ENCODE results near the gene MAPT. TPM values are rescaled to one million over a fixed set of nuclear protein-coding genes. Genes with fewer than 3 reads are reported as not detected.

MAPT gene
- total RNA-seq, 1 experiment from 2014 or later: 0.03 TPM

DNA sequence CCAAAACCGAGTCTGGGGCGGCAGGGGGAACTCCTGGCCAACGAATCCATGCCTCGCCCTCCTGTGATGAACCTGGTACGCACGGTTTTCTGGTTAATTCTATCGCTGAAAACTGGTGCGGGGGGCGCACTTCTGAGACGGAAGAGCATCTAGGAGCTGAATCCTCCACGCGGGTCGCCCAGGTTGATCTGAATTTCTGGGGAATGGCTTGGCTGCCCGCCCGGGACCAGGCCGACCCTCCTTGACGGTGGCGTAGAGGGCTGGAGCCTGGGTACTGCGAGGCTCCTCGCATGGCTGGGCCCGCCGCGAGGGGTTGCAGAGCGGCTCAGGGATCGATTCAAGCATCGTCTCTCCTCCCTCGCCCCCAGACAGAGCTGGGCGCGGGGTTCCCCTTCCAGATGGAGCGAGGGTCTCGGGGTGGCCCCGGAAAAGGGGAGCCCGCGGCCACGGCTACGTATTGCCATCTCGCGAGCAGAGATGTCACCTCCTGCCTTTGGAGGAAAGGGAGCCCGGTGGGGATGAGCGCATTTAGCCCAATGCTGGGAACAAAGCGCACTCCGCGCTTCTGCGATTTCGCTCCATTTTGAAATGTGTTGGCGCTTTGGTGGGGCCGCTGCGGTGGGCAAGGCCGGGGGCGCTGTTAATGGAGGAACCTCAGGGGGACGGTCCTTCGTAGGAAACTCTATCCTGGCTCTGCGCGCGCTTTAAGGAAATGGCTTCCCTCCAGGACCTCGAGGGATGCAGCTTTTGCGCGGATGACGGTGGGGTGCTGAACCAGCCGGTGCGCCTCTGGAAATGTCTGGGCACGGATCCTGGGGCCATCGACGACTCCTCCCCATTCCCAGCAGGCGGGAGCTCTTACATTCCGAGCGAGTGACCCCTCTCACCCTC, 2.7 kb downstream of the MAPT start:
- Histone ChIP-seq H3K9me3 (replicated peaks) (0 out of 2 replicates have a peak, but pooled peaks cover 7% of the 10 kb centered on the region), H3K4me1 (replicated peaks) (peaks cover 19% of the 10 kb centered on the region), H3K27ac (no peak overlapping the region), H3K27me3 (replicated peaks) (peaks cover 97% of the 10 kb centered on the region), H3K4me3 (no peak overlapping the region), H3K36me3 (no peaks in the 10 kb centered on the region)
- DNase-seq (ENCODE audit: low read depth in 1 of 2, low spot score in 2 of 2): no peak

DNA sequence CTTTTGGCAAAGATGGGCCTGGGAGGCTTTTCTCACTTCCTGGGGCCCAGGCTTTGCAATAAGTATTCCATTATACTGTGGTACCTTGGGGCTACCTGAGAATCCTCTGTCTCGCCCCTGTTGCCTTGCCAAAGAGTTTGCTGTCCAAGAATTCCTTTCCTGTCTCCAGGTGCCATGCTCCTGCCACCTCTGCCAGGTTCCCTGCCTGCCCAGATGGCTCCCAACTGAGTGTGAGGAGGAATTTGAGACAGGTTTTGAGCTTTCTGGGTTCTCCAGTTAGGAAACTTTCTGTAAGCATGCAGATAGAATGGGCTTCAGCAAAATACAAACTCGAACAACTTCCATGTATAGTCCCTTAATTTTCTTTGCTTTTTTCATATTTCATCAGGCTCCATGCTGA, 5.8 kb downstream of the MAPT start:
- peaks cover 88% of the 10 kb centered on the region for H3K27me3 ChIP-seq (replicated peaks)
- no peaks in the 10 kb centered on the region for H3K36me3 ChIP-seq
- H3K27ac ChIP-seq: no peak overlapping the region
- no peaks in the 10 kb centered on the region for H3K9me3 ChIP-seq (replicated peaks)
- no peak for DNase-seq (ENCODE audit: low read depth in 1 of 2, low spot score in 2 of 2)
- H3K4me3 ChIP-seq: no peak overlapping the region
- peaks cover 5% of the 10 kb centered on the region for H3K4me1 ChIP-seq (replicated peaks)

- DNase-seq (ENCODE audit: low read depth in 1 of 2, low spot score in 2 of 2): no peak
- Histone ChIP-seq H3K4me1 (replicated peaks) (no peaks in the 10 kb centered on the region), H3K9me3 (replicated peaks) (no peaks in the 10 kb centered on the region), H3K27ac (no peak overlapping the region), H3K4me3 (no peak overlapping the region), H3K27me3 (replicated peaks) (peaks cover 88% of the 10 kb centered on the region), H3K36me3 (no peaks in the 10 kb centered on the region)
Measured at GRCh38 chr17:45900723-45901415, 6.5 kb downstream of the MAPT start.

DNA sequence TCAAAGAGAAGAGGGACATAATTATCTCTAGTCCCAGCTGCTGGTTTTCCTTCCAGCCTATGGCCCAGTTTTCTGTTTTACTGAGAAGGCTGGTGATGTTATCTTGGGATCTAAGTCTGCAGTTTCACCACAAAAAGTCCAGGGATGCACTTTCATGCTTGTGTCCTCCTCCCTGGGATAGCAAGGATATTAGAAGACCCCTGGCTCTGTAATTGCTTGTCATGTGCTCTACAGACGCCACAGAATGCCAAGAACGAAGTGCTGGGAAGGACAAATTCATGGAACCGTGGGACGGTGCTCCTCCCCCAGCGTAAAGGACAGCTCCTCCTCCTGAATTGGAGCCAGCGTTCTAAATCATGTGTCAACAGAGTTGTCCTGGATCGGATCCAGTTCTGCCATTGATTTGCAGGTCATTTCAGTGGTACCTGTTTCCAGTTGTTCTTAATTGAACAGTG, 8.6 kb downstream of the MAPT start:
- Histone ChIP-seq H3K27me3 (replicated peaks) (peaks cover 88% of the 10 kb centered on the region), H3K27ac (no peak overlapping the region), H3K36me3 (no peaks in the 10 kb centered on the region), H3K4me1 (replicated peaks) (no peaks in the 10 kb centered on the region), H3K9me3 (replicated peaks) (no peaks in the 10 kb centered on the region), H3K4me3 (no peak overlapping the region)
- DNase-seq (ENCODE audit: low read depth in 1 of 2, low spot score in 2 of 2): no peak

DNA sequence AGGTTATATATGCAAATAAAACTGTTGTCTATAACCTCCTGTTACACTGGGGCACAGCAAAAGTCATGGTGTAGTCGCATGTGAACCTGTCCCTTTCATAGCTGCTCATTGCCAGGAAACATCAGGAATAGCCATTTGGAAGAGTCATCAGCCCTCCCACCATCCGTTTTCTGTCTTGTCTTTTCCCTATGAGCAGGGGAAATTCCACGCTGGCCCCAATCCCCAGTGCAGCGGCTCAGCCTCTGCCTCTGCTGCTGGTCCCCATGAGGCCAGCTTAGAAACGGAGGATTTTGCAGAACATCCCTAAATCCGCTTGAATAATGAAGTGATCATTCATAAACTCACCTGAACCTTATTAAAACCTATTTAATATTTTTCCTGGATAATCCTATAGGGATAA, 10.5 kb downstream of the MAPT start:
- DNase-seq (ENCODE audit: low read depth in 1 of 2, low spot score in 2 of 2): no peak
- Histone ChIP-seq H3K9me3 (replicated peaks) (no peaks in the 10 kb centered on the region), H3K4me1 (replicated peaks) (no peaks in the 10 kb centered on the region), H3K4me3 (no peak overlapping the region), H3K27me3 (replicated peaks) (peaks cover 80% of the 10 kb centered on the region), H3K27ac (no peak overlapping the region), H3K36me3 (no peaks in the 10 kb centered on the region)

- Histone ChIP-seq H3K27ac (no peak overlapping the region), H3K27me3 (replicated peaks) (peaks cover 75% of the 10 kb centered on the region), H3K4me1 (replicated peaks) (no peaks in the 10 kb centered on the region), H3K36me3 (no peaks in the 10 kb centered on the region), H3K4me3 (no peak overlapping the region), H3K9me3 (replicated peaks) (no peaks in the 10 kb centered on the region)
- DNase-seq (ENCODE audit: low read depth in 1 of 2, low spot score in 2 of 2): no peak
Measured at GRCh38 chr17:45905814-45906213, 11.5 kb downstream of the MAPT start.

DNA sequence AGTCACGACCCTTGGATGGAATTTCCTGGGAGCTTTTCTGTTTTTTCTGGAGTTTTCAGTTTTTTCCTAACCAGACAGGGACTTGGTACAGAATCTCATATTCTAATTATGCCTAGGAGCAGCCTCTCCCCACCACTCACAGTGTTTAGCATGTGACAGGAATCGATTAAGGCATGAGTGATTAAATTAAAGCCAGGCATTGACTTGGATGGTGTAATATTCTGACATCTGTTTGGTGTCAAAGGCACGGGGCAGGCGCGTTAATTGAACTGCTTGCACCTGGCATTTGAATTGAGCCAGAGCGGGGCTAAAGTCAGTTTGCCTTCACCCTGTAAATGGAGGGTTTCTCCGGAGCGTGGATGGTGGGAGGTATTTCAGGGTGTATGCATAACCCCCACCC, 11.9 kb downstream of the MAPT start:
- Histone ChIP-seq H3K27me3 (replicated peaks) (peaks cover 75% of the 10 kb centered on the region), H3K4me1 (replicated peaks) (no peaks in the 10 kb centered on the region), H3K36me3 (no peaks in the 10 kb centered on the region), H3K27ac (no peak overlapping the region), H3K9me3 (replicated peaks) (no peaks in the 10 kb centered on the region), H3K4me3 (no peak overlapping the region)
- no peak for DNase-seq (ENCODE audit: low read depth in 1 of 2, low spot score in 2 of 2)

- Histone ChIP-seq H3K27ac (no peak overlapping the region), H3K4me1 (replicated peaks) (no peaks in the 10 kb centered on the region), H3K9me3 (replicated peaks) (peaks cover under 1% of the 10 kb centered on the region), H3K27me3 (replicated peaks) (peaks cover 72% of the 10 kb centered on the region), H3K36me3 (no peaks in the 10 kb centered on the region), H3K4me3 (no peak overlapping the region)
- DNase-seq (ENCODE audit: low read depth in 1 of 2, low spot score in 2 of 2): no peak
Measured at GRCh38 chr17:45906927-45907622, 12.7 kb downstream of the MAPT start.

DNA sequence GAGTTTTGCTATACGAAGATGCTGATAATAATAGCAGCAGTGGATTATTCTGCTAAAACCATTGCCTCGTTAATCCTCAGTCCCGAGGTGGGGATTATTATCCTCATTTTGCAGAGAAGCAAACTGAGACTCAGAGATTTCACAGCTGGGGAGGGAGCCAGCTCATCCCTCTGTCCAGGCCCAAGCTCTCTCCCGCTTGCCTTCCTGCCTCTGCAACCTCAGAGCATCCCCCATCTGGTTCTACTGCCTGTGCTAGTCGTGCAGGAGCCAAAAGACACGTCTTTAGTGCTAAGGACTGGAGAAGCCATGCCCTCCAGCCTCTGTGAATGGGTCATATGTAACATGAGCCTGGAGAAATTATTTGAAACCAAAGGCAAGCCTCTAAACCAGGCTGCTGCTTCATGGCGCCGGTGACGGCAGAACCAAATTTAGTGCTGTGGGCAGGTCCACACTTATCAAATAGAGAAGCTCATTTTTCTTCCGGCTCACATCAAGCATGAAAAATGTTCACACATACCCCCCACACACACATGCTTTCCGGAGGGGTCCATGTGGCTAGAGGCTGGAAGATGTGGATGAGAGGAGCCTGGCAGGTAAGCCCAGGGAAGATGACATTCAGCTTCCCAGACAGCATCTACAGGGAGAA, 13.5 kb downstream of the MAPT start:
- no peak for DNase-seq (ENCODE audit: low read depth in 1 of 2, low spot score in 2 of 2)
- peaks cover 5% of the 10 kb centered on the region for H3K9me3 ChIP-seq (replicated peaks)
- peaks cover 70% of the 10 kb centered on the region for H3K27me3 ChIP-seq (replicated peaks)
- H3K27ac ChIP-seq: no peak overlapping the region
- no peaks in the 10 kb centered on the region for H3K36me3 ChIP-seq
- H3K4me1 ChIP-seq (replicated peaks): no peaks in the 10 kb centered on the region
- H3K4me3 ChIP-seq: no peak overlapping the region

DNA sequence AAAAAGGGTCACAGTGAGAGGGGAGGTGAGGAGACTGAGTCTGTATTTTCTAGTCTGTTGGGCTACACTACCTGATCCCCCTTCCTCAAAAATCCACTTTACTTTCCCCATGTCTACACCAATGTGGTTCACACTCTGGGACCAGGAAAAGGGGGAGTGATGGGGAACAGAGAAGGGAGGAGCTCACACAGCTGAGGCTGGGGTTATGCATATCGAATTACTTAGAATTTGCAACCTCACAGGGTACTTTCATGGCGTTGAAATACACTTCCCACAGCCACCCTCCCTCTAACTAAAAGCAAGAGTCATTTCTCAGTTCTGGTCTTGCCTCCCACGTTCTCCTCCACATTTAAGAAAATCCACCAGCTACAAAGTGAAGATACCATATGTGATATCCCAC, 14.1 kb downstream of the MAPT start:
- no peak for DNase-seq (ENCODE audit: low read depth in 1 of 2, low spot score in 2 of 2)
- Histone ChIP-seq H3K27ac (no peak overlapping the region), H3K9me3 (replicated peaks) (peaks cover 9% of the 10 kb centered on the region), H3K36me3 (no peaks in the 10 kb centered on the region), H3K27me3 (replicated peaks) (peaks cover 64% of the 10 kb centered on the region), H3K4me1 (replicated peaks) (no peaks in the 10 kb centered on the region), H3K4me3 (no peak overlapping the region)

- no peak for DNase-seq (ENCODE audit: low read depth in 1 of 2, low spot score in 2 of 2)
- no peak overlapping the region for H3K27ac ChIP-seq
- H3K4me1 ChIP-seq (replicated peaks): no peaks in the 10 kb centered on the region
- H3K9me3 ChIP-seq (replicated peaks): peaks cover 9% of the 10 kb centered on the region
- no peak overlapping the region for H3K4me3 ChIP-seq
- H3K27me3 ChIP-seq (replicated peaks): peaks cover 64% of the 10 kb centered on the region
- no peaks in the 10 kb centered on the region for H3K36me3 ChIP-seq
Measured at GRCh38 chr17:45908935-45909334, 14.6 kb downstream of the MAPT start.

GRCh38 chr17:45910667-45911066, 16.3 kb downstream of the MAPT start:
- no peak for DNase-seq (ENCODE audit: low read depth in 1 of 2, low spot score in 2 of 2)
- no peak overlapping the region for H3K27ac ChIP-seq
- peaks cover 9% of the 10 kb centered on the region for H3K9me3 ChIP-seq (replicated peaks)
- peaks cover 57% of the 10 kb centered on the region for H3K27me3 ChIP-seq (replicated peaks)
- H3K4me1 ChIP-seq (replicated peaks): no peaks in the 10 kb centered on the region
- no peak overlapping the region for H3K4me3 ChIP-seq
- no peaks in the 10 kb centered on the region for H3K36me3 ChIP-seq

DNA sequence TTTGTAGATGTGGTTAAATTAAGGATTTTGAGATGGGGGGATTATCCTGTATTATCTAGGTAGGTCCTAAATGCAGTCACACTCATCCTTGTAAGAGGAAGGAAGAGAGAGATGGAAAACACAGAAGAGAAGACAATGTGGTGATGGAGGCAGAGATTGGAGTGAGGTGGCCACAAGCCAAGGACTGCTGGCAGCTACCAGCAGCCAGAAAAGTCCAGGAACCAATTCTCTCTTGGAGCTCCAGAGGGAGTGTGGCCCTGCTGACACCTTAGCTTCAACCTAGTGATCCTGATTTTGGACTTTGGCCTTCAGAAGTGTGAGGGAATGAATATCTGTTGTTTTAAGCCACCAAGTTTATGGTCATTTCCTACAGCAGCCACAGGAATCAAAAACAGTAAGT, 18.0 kb downstream of the MAPT start:
- Histone ChIP-seq H3K9me3 (replicated peaks) (peaks cover 9% of the 10 kb centered on the region), H3K27ac (no peak overlapping the region), H3K27me3 (replicated peaks) (peaks cover 44% of the 10 kb centered on the region), H3K4me3 (no peak overlapping the region), H3K36me3 (no peaks in the 10 kb centered on the region), H3K4me1 (replicated peaks) (no peaks in the 10 kb centered on the region)
- DNase-seq (ENCODE audit: low read depth in 1 of 2, low spot score in 2 of 2): no peak

Measured in SJSA1 (cell line).